Femur (tissue), 1 donor: ENCODE measurements around the gene SYCE3.

ENCODE experiments used
- DNase-seq: peaks from one replicate; pipeline ENCODE4 v3.0.0-alpha.2; 2017

The SYCE3 gene

GRCh38 chr22:50574383-50574755, 11.7 kb upstream of the SYCE3 start:
- DNase-seq: no peak

GRCh38 chr22:50573491-50574382, 11.0 kb upstream of the SYCE3 start:
- no peak for DNase-seq

GRCh38 chr22:50572965-50573364, 10.2 kb upstream of the SYCE3 start:
- DNase-seq: no peak

- no peak for DNase-seq
Observed at GRCh38 chr22:50571264-50572175, 8.8 kb upstream of the SYCE3 start.

GRCh38 chr22:50570861-50571260, 8.1 kb upstream of the SYCE3 start:
- DNase-seq: no peak

GRCh38 chr22:50569896-50570535, 7.3 kb upstream of the SYCE3 start:
- DNase-seq: no peak

- DNase-seq: peak; percentile 10
Observed at GRCh38 chr22:50569041-50569459, 6.3 kb upstream of the SYCE3 start.

DNA sequence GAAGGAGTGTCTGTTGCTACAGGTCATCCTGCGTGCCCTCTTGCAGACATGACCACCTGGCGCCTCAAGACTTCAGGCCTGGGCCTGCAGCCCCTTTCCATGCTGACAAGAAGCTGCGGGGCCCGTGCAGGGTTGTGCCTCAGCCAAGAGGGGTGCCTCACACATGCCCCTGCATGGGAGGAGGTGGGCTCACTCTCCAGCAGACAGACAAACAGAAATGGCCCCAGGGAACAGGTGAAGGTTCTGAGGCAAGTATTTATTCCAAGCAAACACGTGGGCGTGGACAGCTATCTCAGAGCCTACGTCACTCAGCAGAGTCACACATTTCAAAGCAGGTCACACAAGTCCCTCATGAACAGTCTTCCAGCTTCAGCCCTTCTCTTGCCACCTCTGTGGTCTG, 5.9 kb upstream of the SYCE3 start:
- peak; percentile 15 for DNase-seq

DNA sequence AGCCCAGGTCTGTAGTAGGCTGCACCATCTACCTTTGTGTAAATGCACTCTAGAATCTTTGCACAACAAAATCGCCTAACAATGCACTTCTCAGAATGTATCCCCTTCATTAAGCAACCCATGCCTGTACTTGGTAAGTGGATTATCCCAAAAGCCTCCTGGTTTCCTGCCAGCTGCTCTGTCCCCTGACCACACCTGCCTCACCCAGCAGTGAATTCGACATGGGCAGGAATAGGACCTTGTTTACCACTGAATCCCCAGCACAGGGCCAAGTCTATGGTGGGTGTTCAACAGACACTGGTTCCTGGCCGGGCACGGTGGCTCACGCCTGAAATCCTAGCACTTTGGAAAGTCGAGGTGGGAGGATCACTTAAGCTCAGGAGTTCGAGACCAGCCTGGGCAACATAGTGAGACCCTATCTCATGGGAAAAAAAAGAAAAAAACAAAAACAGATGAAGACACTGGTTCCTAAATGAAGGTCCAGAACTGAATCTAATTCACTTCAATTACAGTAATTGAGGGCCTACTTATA, 5.1 kb upstream of the SYCE3 start:
- DNase-seq: no peak

DNA sequence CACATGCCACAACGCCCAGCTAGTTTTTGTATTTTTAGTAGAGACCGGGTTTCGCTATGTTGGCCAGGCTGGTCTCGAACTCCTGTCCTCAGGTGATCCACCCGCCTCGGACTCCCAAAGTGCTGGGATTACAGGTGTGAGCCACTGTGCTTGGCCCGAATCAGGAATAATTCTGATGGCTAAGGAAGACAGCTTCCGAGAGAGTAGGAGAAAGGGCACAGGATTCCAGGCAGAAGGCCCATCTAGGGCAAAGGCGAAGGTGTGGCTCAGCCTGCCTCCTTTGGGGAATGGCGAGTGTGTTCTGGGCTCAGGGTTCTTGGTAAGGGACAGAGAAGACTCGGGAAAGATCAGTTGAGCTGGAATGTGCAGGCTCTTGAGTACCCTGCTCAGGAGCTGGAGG, 1.6 kb upstream of the SYCE3 start:
- no peak for DNase-seq

GRCh38 chr22:50563413-50564160, 868 bp upstream of the SYCE3 start:
- DNase-seq: no peak

- DNase-seq: no peak
Observed at GRCh38 chr22:50561401-50562358, 1.0 kb downstream of the SYCE3 start.

GRCh38 chr22:50560034-50560433, 2.7 kb downstream of the SYCE3 start:
- no peak for DNase-seq

GRCh38 chr22:50556703-50557102, 6.0 kb downstream of the SYCE3 start:
- DNase-seq: no peak

GRCh38 chr22:50553310-50553709, 9.4 kb downstream of the SYCE3 start:
- no peak for DNase-seq

- no peak for DNase-seq
Observed at GRCh38 chr22:50551160-50551752, 11.5 kb downstream of the SYCE3 start.

- no peak for DNase-seq
Observed at GRCh38 chr22:50550395-50550794, 12.3 kb downstream of the SYCE3 start.

- no peak for DNase-seq
Observed at GRCh38 chr22:50548921-50549790, 13.6 kb downstream of the SYCE3 start.
